ENCODE data around the gene PPM1M.

DNA sequence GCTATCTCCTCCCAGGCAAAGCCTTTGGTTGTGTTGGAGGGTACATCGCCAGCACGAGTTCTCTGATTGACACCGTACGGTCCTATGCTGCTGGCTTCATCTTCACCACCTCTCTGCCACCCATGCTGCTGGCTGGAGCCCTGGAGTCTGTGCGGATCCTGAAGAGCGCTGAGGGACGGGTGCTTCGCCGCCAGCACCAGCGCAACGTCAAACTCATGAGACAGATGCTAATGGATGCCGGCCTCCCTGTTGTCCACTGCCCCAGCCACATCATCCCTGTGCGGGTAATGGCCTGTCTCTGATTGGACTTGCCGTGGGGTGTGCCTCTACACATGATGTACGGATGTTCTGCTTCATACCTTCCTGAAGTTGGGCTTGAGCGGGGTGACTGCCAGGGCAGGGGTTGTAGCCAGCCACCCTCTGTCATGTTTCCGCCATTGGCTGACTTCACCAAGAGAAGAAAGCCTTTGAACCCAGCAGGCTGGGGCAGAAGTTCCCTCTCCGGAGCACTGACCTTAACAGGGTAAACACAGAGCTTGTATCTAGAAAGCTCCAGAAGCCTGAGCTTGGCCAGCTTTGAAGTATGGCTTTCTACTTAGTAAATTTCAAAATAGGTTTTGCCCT lies 34.2 kb upstream of the PPM1M start:
- TF ChIP-seq EZH2 (IDR thresholded peaks at IDR 0.05; ENCODE audit: borderline replicate concordance), result no peak
- TF ChIP-seq, protein P1, sequence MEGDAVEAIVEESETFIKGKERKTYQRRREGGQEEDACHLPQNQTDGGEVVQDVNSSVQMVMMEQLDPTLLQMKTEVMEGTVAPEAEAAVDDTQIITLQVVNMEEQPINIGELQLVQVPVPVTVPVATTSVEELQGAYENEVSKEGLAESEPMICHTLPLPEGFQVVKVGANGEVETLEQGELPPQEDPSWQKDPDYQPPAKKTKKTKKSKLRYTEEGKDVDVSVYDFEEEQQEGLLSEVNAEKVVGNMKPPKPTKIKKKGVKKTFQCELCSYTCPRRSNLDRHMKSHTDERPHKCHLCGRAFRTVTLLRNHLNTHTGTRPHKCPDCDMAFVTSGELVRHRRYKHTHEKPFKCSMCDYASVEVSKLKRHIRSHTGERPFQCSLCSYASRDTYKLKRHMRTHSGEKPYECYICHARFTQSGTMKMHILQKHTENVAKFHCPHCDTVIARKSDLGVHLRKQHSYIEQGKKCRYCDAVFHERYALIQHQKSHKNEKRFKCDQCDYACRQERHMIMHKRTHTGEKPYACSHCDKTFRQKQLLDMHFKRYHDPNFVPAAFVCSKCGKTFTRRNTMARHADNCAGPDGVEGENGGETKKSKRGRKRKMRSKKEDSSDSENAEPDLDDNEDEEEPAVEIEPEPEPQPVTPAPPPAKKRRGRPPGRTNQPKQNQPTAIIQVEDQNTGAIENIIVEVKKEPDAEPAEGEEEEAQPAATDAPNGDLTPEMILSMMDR (IDR thresholded peaks at IDR 0.05; ENCODE audit: poor library complexity), result no peak
- no peak for TF ChIP-seq EZH2phosphoT487 (IDR thresholded peaks at IDR 0.05; ENCODE audit: low read depth, severe bottlenecking, unreplicated experiment)
